ENCODE measurements around the gene LPP. TPM values are rescaled to one million over a fixed set of nuclear protein-coding genes. Genes with fewer than 3 reads are reported as not detected.

Gene LPP
- total RNA-seq, 1 experiment from 2014 or later: 148 TPM

DNA sequence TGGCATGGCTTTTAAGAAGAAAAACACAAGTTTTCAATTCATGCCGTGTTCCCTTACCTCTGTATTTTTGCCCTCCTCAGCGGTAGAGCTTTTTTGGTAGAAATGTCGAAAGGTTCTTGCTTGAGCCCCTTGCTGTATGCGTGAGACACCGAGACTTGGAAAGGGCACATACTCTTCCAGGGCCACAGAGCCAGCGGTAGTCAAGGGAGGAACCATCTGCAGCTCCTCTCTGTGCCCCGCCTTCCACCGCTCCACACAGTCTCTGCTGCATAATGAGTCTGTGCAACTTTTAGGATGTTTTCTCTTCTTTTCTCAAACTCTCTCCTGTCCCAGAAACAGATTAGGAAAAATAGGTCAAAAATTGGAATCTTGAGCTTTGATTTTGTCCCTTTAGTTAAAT lies 77.5 kb downstream of the LPP start:
- H3K4me1 ChIP-seq (replicated peaks; ENCODE audit: insufficient read depth): no peaks in the 10 kb centered on the region
- ChIA-PET POLR2A (ENCODE audit: unreplicated experiment) (no interaction called here), CTCF (no interaction called here)
- no peaks in the 10 kb centered on the region for H3K9me2 ChIP-seq (ENCODE audit: insufficient read depth)
- H3K9me3 ChIP-seq (ENCODE audit: insufficient read depth, low read depth): no peaks in the 10 kb centered on the region
- H3K27me3 ChIP-seq (ENCODE audit: insufficient read depth, low read depth): no peaks in the 10 kb centered on the region
- H3K79me2 ChIP-seq (ENCODE audit: low read depth): 0 out of 2 replicates have a peak, but pooled peaks cover 4% of the 10 kb centered on the region
- no peak overlapping the region for H2AFZ ChIP-seq
- H3K36me3 ChIP-seq (ENCODE audit: low read depth): no peaks in the 10 kb centered on the region
- DNase-seq: no peak
- TF ChIP-seq, protein P1, sequence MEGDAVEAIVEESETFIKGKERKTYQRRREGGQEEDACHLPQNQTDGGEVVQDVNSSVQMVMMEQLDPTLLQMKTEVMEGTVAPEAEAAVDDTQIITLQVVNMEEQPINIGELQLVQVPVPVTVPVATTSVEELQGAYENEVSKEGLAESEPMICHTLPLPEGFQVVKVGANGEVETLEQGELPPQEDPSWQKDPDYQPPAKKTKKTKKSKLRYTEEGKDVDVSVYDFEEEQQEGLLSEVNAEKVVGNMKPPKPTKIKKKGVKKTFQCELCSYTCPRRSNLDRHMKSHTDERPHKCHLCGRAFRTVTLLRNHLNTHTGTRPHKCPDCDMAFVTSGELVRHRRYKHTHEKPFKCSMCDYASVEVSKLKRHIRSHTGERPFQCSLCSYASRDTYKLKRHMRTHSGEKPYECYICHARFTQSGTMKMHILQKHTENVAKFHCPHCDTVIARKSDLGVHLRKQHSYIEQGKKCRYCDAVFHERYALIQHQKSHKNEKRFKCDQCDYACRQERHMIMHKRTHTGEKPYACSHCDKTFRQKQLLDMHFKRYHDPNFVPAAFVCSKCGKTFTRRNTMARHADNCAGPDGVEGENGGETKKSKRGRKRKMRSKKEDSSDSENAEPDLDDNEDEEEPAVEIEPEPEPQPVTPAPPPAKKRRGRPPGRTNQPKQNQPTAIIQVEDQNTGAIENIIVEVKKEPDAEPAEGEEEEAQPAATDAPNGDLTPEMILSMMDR (conservative IDR thresholded peaks at IDR 0.05): no peak
- no peak for TF ChIP-seq EZH2 (IDR thresholded peaks at IDR 0.05; ENCODE audit: low read depth)
- no TSS peak for BruUV-seq (replicated peaks)
- H3K4me3 ChIP-seq: no peak overlapping the region
- H3F3A ChIP-seq (ENCODE audit: insufficient read depth, low read depth): no peaks in the 10 kb centered on the region
- no peak overlapping the region for H3K27ac ChIP-seq
- no peaks in the 10 kb centered on the region for H4K20me1 ChIP-seq (ENCODE audit: insufficient read depth)
- no peak overlapping the region for H3K4me2 ChIP-seq
- intact Hi-C loops (cut with micrococcal nuclease; ENCODE audit: unreplicated experiment): no loop called here

- no peak overlapping the region for H2AFZ ChIP-seq
- TF ChIP-seq EZH2 (IDR thresholded peaks at IDR 0.05; ENCODE audit: low read depth): no peak
- TF ChIP-seq, protein P1 (conservative IDR thresholded peaks at IDR 0.05): no peak
- no peaks in the 10 kb centered on the region for H3K9me3 ChIP-seq (ENCODE audit: insufficient read depth, low read depth)
- no peak overlapping the region for H3K27ac ChIP-seq
- H3K9me2 ChIP-seq (ENCODE audit: insufficient read depth): no peaks in the 10 kb centered on the region
- no peak overlapping the region for H3K4me2 ChIP-seq
- no peak overlapping the region for H3K4me3 ChIP-seq
- no peaks in the 10 kb centered on the region for H3K27me3 ChIP-seq (ENCODE audit: insufficient read depth, low read depth)
- no peak for DNase-seq
- H3K36me3 ChIP-seq (ENCODE audit: low read depth): no peaks in the 10 kb centered on the region
- CTCF ChIA-PET: no interaction called here
- H3K4me1 ChIP-seq (replicated peaks; ENCODE audit: insufficient read depth): no peaks in the 10 kb centered on the region
- no TSS peak for BruUV-seq (replicated peaks)
- no peaks in the 10 kb centered on the region for H3F3A ChIP-seq (ENCODE audit: insufficient read depth, low read depth)
- intact Hi-C loops (cut with micrococcal nuclease; ENCODE audit: unreplicated experiment): no loop called here
- 0 out of 2 replicates have a peak, but pooled peaks cover 1% of the 10 kb centered on the region for H3K79me2 ChIP-seq (ENCODE audit: low read depth)
- POLR2A ChIA-PET (ENCODE audit: unreplicated experiment): interaction anchor here (0.6 kb wide), 1 partner anchor 576 kb away, joined by 9 read pairs; no protein-coding TSS in a partner anchor
- H4K20me1 ChIP-seq (ENCODE audit: insufficient read depth): no peaks in the 10 kb centered on the region
These were observed 78.7 kb downstream of the LPP start for GRCh38 chr3:188232656-188233055.

DNA sequence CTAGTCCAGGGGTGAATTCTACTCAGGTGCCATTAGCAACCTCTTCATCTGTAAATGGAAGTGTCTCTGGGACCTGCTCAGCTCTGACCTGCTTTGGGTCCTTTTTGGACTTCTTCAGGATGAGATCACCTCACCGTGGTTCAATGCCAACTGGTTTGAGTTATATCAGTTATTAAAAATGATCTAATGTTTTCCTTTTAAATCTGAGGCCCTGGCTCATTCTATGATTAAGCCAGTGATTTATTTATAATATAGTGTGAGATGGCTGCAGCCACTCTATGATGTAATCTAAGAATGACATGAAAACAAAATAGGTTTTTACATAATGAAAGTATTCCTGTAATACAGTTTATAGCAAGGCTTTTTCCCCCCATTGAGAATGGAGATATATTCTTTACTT lies 79.4 kb downstream of the LPP start:
- Histone ChIP-seq H3K9me2 (ENCODE audit: insufficient read depth) (no peaks in the 10 kb centered on the region), H3K4me2 (no peak overlapping the region), H3K27ac (no peak overlapping the region), H3K79me2 (ENCODE audit: low read depth) (no peaks in the 10 kb centered on the region), H2AFZ (no peak overlapping the region), H3K36me3 (ENCODE audit: low read depth) (no peaks in the 10 kb centered on the region), H3K4me1 (replicated peaks; ENCODE audit: insufficient read depth) (no peaks in the 10 kb centered on the region), H3K4me3 (no peak overlapping the region), H3K9me3 (ENCODE audit: insufficient read depth, low read depth) (no peaks in the 10 kb centered on the region), H3F3A (ENCODE audit: insufficient read depth, low read depth) (no peaks in the 10 kb centered on the region), H3K27me3 (ENCODE audit: insufficient read depth, low read depth) (no peaks in the 10 kb centered on the region), H4K20me1 (ENCODE audit: insufficient read depth) (no peaks in the 10 kb centered on the region)
- TF ChIP-seq, protein P1 (conservative IDR thresholded peaks at IDR 0.05): no peak
- no peak for TF ChIP-seq EZH2 (IDR thresholded peaks at IDR 0.05; ENCODE audit: low read depth)
- no TSS peak for BruUV-seq (replicated peaks)
- POLR2A ChIA-PET (ENCODE audit: unreplicated experiment): no interaction called here
- CTCF ChIA-PET: no interaction called here
- no peak for DNase-seq
- intact Hi-C loops (cut with micrococcal nuclease; ENCODE audit: unreplicated experiment): no loop called here

Measured in PC-9 (cell line).